Measurements from ENCODE around the gene MFAP5.

MFAP5 gene, protein sequence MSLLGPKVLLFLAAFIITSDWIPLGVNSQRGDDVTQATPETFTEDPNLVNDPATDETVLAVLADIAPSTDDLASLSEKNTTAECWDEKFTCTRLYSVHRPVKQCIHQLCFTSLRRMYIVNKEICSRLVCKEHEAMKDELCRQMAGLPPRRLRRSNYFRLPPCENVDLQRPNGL

DNA sequence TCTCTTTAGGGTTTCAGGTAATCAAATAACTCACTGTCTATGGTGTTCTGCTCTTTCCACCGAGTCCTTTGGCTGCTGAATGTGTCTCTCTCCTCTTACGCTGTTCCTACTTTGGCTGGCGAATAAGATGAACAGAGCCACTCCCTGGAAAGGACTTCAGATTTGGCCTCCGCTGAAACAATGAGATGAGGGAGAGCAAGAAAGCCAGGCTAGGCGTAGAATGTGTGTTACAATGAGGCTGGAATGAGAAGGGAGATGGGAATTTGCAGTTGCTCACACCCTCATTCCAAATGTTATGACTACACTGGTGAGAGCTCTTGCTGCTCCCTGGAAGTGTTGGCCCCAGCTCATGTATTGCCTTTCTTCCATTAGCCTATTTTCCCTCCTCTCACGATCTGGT, at the start of gene MFAP5:
TSS of gene MFAP5 (minus strand) at position 234 of the 400 bp plus-strand sequence. CDS start 722 bp downstream, outside the sequence.
- DNase-seq, result no peak

DNA sequence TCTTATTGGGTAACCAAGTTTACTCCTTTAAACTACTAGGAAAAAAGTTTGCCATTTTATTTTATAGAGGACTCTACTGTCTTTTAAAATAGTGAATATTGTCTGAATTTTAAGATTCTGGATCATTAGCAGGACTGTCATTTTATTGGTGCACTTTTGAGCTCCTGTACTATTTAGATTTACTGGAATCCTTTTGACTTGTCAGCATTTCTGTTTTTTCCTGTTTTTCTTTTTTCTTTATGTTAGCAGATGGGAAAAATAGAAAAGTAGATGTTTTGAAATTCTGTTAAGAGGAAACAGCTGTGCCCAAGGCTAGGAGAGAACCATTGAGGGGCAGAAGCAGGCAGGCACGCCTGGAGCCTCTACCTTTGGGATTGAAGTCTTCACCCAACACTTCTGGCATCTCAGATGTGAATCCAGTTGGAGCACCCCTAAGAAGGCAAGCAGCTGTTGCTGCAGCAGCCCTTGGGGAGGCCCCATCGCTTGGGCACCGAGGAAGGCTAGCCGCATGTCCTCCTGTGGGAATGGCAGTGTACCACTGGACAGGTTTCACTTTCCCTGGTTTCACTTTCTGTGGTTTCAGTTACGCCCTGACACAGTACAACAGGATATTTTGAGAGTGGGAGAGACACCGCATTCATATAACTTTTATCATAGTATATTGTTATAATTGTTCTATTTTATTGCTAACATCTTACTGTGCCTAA, 46.7 kb upstream of the MFAP5 start:
- DNase-seq, result no peak

DNA sequence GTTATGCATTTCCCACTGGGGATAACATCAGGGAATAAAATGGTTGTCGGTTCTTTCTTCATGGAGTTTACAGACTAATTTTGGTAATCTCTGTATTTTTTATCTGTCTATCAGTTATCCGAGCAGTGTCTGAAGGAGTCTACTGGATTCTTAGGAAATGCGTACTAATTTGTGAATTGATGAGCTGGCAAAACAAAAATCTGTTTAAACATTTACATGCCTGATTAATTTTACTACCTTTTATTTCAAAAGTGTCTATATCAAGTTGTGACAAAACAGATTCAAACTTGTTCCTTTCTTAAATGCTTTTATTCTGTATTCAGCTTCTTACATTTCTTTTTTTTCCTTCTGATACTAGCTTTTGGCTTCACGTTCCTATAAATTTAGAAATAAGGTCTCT, 39.5 kb upstream of the MFAP5 start:
- DNase-seq, result no peak

DNA sequence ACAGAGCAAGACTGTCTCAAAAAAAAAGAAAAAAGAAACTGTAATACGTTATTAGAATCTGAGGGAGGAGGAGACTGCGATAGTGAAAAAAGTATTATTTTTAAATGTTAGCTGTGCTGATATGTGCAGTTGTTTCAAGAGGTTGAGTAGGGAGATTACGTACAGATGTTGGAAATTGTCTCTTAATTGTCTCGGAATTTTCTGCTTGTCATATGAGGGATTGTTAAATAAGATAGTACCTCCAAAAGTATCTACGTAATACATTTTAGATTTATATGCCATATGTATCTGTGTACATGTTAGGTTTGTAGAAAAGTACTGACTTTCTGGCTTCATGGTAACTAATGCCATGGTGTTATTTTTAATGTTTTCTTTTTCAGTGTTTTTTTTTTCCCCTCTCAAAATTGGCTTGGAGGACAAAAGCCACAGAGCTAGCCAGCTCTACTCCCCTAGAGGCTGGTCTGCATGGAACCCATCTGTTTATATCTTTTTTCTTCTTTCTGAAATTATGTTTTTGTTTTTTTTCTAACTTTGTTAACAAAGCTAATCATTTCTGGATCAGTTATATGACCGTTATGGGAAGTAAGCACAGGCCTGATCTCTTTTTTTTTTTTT, 38.5 kb upstream of the MFAP5 start:
- DNase-seq, result no peak

DNA sequence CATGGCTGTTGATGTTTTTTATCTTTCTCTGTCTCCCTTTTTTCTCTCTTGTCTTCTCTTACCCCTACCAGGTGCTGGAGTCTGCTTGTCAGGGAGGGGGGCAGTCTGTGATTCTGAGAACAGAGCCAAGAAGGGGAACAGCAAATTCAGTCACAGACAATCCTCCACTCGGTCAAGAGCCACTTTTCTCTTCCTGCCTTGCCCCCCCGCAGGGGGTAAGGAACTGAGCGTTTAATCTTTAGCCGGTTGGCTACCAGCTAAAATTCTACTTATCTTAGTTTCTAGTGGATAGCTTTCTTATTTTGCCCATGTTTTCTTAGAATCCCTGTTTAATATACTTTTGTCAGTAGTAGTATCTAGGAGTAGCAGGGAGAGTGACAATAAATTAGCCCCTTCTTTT, 37.1 kb upstream of the MFAP5 start:
- DNase-seq, result no peak

DNA sequence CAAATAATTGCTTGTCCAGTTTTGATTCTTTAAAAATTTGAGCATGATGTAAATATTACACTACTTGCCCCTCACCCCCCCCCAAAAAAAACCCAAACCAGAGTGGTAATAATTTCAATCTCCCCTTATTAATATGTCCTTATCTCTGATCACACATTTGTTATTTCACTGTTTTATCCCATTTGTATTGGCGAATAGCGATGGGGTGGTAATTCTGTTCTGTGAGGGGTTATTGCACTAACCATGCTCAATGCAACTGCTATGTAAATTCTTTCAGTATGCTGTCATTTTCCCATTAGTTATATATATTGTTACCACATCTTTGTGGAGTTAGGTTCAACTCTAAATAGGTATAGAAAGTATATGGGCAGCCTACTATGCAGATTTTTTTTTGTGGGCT, 36.3 kb upstream of the MFAP5 start:
- DNase-seq, result no peak

DNA sequence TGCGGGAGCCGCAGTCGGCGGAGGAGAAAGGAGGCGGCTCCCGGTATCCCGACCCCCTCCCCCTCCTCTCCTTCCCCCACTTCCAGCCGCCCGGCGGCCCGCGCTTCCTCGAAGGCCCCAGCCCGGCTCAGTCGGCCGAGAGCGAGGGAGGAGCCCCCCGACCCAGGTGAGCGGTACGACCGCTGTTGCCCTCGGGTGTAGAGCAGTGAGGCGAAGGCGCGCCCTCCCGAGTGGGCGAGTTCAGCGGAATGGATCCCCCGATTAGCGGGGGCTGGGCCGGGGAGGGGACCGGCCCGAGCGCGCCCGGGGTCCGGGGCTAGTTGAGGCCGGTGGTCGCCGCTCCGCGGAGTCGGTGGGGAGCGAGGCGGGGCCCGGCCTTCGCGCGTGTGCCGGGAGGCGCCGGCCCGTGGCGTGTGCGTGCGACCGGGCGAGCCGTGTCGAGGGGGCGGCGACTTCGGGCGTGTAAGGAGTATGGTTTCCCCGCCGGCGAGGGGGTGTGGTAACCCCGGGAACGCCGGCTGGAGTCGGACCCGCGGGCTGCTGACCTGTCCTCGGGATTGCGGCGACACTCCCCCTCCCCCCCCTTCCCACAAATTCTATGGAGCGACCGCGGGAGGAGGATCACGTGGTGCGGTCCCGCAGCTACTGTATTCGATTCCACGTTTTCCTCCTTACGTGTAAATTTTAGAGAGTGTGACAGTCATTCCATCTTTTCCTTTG, 35.7 kb upstream of the MFAP5 start:
- no peak for DNase-seq

DNA sequence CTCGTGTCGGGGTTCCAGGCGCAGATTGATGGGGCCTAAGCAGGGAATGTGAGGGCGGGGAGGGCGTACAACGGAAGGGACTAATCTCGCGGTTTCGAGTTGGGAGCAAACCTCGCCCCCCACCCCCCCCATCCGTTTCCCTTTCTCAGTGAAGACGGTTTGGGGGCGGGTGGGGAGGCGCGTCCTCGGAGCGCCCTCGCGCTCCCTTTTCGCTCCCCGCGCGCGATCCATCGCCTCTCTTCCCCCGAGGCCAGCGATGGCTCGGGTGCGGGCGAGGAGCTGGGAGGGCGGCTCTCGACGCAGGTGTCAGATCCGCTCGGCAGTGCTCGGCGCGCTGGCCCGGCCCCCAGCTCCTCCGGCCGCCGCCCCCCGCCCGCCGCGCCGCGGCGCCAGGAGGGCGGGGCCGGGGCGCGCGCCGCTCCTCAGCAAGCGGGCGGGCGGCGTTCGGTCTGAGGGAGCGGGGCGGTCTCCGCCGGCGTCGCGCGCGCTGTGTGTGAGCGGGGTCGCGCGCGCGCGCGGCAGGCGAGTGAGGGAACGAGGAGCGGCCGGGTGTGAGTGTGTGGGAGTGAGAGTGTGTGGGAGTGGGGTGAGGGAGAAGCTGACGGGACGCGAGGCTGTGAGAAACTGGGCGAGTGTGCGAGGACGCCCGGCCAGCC, 35.0 kb upstream of the MFAP5 start, which contains the start of gene RIMKLB:
TSS of gene RIMKLB (plus strand) at position 516 of the 656 bp plus-strand sequence. CDS start 15,876 bp downstream, outside the sequence.
- peak; percentile 66 for DNase-seq

DNA sequence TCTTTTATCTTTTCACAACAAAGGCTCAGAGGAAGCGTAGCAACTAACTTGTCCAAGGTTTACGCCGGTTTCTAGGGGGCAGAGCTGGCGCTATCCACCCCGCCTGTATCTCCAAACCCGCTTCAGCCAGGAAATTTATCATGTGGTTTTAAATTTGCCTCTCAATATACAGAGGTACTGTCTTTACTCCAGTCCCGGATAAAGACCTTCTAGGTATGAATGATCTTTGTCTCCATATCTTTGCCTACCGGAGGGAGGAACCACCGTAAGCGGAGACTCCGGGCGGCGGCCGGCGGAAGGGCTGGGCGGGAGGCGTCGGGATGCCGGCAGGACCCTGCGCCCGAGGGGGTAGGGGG, 34.5 kb upstream of the MFAP5 start:
- DNase-seq, result no peak

DNA sequence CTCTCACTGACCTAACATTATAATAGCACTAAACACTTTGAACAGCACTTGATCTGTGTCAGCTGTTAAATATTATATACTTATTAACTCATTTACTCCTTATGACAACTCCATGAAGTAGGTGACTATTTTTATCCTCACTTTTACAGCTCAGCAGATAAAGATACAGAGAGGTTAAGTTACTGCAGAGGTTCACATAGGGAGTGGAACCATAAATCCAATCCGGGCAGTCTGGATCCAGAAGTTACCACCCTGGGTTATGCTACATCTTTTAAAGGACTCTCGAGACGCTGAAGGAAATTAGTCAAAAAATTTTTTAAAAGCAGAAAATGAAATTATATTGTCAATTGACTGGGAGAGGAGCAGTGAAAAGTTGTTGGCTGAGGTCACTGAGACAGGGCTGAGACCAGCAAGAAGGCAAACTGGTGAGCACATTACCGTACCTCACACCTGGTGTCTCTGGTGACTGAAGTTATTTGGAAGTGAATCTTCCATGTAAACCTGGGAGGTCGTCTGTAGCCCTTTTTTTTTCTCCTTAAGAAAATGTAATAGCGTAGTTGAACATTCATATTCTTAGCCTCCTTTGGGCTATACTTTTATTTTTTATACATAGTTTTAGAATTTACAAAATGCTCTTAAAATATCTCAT, 33.9 kb upstream of the MFAP5 start:
- no peak for DNase-seq

DNA sequence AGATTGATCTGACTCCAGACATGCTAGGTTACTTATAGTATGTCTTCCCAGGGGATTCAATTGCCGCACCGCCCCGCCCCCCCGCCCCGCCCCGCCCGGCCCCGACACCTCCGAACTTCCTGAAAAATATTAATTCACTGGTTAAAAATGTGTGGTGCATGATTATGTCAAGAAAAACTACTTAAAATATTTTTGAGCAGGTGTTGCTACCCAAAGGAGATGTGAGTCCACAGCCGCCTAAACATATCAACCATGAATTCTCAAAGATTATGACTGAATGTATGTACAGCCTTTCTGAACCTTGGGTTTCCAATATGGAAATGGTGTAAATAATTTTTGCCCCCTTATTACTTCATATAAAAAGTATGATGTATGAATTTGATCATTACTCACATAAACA, 32.5 kb upstream of the MFAP5 start:
- DNase-seq, result no peak

DNA sequence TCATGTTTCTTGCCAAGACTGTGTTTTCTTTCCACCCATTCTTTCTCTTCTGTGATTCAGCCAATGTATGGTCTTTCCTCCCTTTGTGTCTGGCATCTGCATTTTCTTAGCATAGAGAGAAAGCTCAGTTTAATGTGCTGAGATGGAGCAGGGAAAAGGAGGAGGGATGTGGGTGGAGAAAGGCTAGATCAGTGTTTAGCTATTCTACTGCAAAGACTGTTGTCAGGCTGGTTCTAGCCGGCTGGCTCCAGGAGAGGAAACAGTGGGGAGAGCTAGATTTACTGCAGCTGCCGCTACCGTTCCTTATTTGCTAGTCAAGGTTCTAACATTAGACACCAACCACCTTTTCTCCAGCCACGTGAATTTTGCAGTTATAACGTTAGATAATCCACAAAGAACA, 29.9 kb upstream of the MFAP5 start:
- no peak for DNase-seq

DNA sequence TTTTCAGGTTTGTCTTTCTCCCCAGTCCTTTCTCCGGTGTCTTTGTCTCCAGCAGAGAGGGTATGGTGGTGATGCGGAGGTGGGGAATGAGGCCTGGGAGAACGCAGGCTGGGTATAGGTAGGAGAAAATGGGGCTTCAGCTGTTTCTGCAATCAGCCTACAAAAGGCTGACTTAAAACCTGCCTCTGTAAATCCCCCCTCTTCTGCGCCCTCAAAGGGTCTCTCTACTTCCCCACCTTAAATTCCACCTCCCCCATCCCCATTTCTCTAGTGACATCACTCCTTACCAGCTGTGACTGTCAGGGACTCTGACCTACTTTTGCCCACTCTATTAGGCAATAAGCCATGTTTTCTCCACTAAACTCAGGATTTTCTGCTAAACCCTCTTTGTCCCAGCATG, 27.1 kb upstream of the MFAP5 start:
- DNase-seq, result no peak

DNA sequence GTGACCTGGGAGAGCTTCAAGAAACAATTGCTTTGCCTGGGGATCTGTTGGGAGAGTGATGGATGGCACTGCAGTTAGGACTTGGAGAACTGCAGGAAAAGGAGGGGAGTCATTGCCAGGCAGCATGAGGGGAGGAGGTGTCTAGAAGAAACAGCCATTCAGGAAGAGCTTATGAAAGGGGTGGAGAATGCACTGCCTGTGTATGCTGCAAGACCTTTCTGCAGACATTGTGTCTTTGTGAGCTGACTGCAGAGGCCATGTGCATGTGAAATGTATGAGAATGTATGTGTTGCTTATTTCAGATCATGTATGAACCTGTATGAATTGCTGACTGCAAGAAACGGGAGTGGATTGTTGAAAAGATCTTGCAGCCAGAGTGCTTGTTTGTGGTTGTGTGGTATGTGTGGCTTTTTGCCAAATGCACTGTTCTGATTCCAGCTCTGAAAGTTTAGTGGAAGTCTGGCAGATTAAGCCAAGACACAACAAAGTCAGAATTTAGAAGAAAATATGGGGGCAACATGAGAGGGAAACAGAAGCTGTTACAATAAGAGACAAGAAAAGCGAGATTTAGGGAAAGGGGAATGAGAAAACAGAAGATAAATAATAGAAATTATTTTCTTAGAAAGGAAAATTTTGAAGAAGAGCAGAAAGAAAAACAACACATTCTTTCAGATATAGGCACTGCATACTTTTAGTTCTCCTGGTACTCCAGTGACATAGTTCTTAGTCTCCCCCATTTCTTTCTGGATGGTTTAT, 25.4 kb upstream of the MFAP5 start:
- no peak for DNase-seq

DNA sequence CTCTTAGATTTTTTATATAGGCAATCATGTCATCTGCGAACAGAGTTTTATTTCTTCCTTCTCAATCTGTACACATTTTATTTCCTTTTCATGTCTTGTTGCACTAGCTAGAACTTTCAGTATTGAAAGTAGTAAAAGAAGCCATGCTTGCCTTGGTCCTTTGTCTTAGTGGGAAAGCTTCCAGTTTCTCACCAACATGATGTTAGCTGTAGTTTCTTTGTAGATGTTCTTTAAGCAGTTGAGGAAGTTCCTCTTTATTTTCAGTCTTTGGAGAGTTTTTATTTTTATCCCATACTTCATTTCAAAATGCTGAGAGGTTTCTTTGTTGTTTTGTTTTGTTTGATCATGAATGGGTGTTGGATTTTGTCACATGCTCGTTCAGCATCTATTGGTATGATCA, 22.4 kb upstream of the MFAP5 start:
- no peak for DNase-seq

DNA sequence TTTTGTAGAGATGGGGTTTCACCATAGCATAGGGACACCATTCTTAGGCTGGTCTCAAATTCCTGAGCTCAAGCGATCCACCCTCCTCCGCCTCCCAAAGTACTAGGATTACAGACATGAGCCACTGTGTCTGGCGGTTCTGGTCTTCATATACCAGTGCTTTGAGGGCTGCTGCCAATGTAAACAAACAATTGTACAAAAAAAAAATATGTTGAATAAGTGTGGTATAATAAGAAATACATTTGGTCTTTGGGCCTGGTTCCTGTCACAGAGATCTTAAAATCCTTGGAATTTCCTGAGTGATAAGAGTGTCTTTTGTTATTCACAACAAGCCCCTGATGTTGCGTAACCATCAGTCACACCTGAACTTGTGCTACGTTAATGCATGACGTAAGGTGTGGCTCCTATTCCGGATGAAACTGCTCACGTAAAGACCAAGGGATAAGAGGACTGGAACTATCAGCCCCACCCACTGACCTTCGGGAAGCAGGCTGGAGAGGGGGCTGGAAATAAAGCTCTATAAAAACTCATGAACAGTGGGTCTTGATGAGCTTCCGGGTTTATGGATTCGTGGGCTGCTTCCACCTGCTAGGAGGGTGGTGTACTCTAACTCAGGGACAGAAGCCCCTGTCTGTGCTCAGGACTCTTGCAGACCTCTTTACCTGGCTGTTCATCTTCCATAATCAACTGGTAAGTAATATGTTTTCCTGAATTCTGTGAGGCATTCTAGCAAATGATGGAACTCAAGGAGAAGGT, 18.7 kb upstream of the MFAP5 start:
- no peak for DNase-seq

DNA sequence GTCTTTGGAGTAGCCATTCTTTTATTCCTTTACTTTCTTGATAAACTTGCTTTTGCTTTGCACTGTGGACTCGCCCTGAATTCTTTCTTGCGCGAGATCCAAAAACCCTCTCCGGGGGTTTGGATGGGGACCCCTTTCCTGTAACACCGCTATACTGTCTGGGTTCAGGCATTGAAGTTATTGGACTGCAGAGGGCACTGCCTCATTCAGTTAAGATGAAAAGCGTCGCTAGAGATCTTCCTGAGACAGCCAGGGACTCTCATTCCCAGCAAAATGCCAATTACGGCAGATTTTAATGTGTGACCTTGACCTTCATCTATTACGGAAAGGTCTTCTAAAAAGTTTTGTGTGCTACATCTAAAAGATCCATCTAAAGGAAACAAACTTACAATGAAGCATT, 17.9 kb upstream of the MFAP5 start:
- DNase-seq, result no peak

DNA sequence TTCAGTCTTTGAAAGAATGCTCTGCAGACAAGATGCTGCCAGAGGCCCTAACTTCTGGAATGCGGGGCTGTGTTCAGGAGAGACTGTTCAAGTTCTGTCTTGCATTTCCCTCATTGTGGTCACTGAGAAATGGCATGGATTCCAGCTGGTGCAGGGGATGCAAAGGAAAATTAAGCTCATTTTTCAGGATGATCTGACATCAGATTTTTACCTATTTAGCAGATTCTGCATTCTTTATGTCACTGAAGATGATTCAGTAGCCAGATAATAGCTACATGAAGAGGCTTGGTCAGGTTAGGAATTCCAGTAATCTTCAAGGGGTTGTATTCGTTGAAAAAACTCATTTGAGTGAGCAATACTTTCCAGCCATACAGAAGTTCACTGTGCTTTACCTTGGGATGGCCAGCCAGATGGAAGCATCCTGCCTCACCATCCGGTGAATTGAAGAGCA, 16.1 kb upstream of the MFAP5 start:
- DNase-seq, result no peak

DNA sequence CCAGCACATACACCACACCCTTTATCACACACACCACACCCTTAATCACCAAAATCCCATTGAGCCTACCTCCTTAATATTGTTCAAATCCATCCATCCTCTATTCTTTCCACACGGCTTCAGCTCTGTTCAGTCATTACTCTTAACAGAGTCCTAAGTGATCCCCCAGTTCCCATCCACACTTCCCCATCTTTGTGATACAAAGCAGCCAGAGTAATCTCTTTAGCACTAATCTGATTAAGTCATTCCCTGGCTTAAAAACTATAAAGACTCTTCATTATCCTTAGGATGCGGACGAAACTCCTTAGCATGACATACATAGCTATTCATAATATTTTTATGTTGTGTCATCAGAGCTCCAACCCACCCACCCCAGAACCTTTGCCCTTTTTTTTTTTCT, 14.7 kb upstream of the MFAP5 start:
- no peak for DNase-seq

DNA sequence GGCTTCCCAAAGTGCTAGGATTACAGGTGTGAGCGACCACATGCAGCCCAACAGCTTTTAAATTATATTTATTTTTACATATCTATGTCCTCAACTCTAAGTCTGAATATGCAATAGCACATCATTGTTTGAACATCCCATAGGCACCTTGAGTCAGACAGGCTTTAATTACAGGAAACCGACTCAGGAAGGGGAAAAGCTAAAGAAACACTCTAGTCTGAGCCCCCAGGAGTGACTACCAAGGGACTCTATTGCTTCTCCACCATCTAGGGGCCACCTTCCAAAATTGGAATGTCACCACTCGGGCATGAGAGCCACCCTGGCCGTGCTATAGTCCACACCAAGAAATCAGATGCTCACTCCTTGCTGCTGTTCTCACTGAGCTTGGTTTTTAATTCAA, 14.0 kb upstream of the MFAP5 start:
- no peak for DNase-seq

DNA sequence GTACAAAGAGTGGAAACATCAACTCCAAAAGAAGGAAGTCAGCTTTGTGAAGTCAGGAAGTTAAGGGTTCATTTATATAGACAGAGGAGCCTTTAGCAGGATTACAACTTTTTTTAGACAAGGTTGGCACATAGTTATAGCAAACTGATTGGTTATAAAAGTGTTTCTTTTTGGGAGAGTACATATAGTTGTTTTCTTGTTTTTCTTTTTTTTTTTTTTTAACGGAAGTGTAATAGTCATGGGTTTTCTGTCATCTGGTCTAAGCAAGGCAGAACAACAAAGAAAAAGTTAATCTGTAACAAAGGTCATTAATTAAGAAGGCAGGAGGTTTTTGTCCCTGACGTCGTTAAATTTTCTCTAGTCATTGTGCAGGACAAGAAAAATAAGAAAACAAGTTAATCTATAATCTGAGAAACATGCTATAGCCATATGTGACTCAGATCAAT, 13.0 kb upstream of the MFAP5 start:
- DNase-seq, result no peak

Data from NCI-H2171 (cell line).